Right atrium auricular region (tissue), 2 donors: Measurements from ENCODE around the gene TDRD7. TPM values are rescaled to one million over a fixed set of nuclear protein-coding genes. Genes with fewer than 3 reads are reported as not detected.

Experiments used
- DNase-seq: peaks from one replicate; pipeline ENCODE4 v3.0.0-alpha.2; 2019; ENCODE audit warnings: low spot score
- H3K27ac ChIP-seq, 2 donors: fragments of 200-600 bp; sonication (generic); 1 replicate in 1 of 2; 2 replicates in 1 of 2; pipeline ENCODE4 v1.5.1; 2016 to 2019
- H3K27me3 ChIP-seq, 2 donors: fragments of 200-600 bp; sonication (generic); one replicate each; pipeline versions ENCODE4 v1.5.1 to v1.6.0; 2017 to 2019
- H3K36me3 ChIP-seq: fragments of 200-600 bp; sonication (generic); one replicate; pipeline ENCODE4 v1.5.1; 2016
- H3K4me1 ChIP-seq, 2 donors: fragments of 200-600 bp; sonication (generic); one replicate each; pipeline versions ENCODE4 v1.5.1 to v1.6.0; 2017 to 2019
- H3K4me3 ChIP-seq, 2 donors: fragments of 200-600 bp; sonication (generic); 1 replicate in 1 of 2; 2 replicates in 1 of 2; pipeline ENCODE4 v1.5.1; 2017 to 2019; ENCODE audit warnings: mild to moderate bottlenecking in 1 of 2, moderate library complexity in 1 of 2
- H3K9me3 ChIP-seq, 2 donors: fragments of 200-600 bp; sonication (generic); one replicate each; pipeline ENCODE4 v1.5.1; 2019
- total RNA-seq, 2 donors: library from RNA; depleted of rRNA; stranded (reverse); fragments of >200 nt; gene quantifications; one replicate each; pipeline ENCODE4 v1.1.0, GENCODE V29; 2016
- TF ChIP-seq, protein P1 (sequence below), 2 donors: fragments of 200-600 bp; sonication (generic); IDR thresholded peaks; one replicate each; pipeline ENCODE4 v1.5.1; 2019; ENCODE audit warnings: antibody characterized with exemption in 2 of 2

Gene TDRD7
- total RNA-seq, 2 donors from 2014 or later = 6.5 to 7.2 TPM

DNA sequence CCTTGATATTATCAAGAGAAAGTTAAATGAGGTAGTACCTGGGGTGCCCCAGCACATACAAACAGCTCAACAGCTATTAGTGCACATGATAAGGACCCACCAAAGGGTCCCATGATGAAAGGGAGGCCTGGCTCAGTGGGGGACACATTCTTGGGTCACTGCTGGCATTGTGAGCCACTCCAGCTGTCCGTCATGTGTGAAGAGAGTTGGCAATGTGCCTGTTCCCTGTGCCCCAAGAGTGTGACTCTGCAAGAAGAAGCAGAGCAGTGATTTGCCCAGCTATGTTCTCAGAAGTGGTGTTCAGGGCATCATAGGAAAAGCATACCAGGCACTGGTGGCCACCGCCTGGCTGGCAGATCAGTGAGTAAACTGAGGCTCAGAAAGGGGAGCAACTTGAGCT, 37.1 kb upstream of the TDRD7 start:
- TF ChIP-seq, protein P1, sequence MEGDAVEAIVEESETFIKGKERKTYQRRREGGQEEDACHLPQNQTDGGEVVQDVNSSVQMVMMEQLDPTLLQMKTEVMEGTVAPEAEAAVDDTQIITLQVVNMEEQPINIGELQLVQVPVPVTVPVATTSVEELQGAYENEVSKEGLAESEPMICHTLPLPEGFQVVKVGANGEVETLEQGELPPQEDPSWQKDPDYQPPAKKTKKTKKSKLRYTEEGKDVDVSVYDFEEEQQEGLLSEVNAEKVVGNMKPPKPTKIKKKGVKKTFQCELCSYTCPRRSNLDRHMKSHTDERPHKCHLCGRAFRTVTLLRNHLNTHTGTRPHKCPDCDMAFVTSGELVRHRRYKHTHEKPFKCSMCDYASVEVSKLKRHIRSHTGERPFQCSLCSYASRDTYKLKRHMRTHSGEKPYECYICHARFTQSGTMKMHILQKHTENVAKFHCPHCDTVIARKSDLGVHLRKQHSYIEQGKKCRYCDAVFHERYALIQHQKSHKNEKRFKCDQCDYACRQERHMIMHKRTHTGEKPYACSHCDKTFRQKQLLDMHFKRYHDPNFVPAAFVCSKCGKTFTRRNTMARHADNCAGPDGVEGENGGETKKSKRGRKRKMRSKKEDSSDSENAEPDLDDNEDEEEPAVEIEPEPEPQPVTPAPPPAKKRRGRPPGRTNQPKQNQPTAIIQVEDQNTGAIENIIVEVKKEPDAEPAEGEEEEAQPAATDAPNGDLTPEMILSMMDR (IDR thresholded peaks at IDR 0.05) = no peak
- no peak overlapping the region for H3K4me3 ChIP-seq
- H3K9me3 ChIP-seq = no peaks in the 10 kb centered on the region
- no peaks in the 10 kb centered on the region for H3K4me1 ChIP-seq
- H3K36me3 ChIP-seq = peaks cover 9% of the 10 kb centered on the region
- no peaks in the 10 kb centered on the region for H3K27me3 ChIP-seq
- no peak for DNase-seq
- H3K27ac ChIP-seq = no peak overlapping the region

- Histone ChIP-seq H3K4me1 (no peaks in the 10 kb centered on the region), H3K27me3 (no peaks in the 10 kb centered on the region), H3K4me3 (no peak overlapping the region), H3K36me3 (no peaks in the 10 kb centered on the region), H3K9me3 (no peaks in the 10 kb centered on the region), H3K27ac (no peak overlapping the region)
- no peak for DNase-seq
- TF ChIP-seq, protein P1 (IDR thresholded peaks at IDR 0.05) = no peak
Observed at GRCh38 chr9:97376902-97377301, 35.0 kb upstream of the TDRD7 start.

DNA sequence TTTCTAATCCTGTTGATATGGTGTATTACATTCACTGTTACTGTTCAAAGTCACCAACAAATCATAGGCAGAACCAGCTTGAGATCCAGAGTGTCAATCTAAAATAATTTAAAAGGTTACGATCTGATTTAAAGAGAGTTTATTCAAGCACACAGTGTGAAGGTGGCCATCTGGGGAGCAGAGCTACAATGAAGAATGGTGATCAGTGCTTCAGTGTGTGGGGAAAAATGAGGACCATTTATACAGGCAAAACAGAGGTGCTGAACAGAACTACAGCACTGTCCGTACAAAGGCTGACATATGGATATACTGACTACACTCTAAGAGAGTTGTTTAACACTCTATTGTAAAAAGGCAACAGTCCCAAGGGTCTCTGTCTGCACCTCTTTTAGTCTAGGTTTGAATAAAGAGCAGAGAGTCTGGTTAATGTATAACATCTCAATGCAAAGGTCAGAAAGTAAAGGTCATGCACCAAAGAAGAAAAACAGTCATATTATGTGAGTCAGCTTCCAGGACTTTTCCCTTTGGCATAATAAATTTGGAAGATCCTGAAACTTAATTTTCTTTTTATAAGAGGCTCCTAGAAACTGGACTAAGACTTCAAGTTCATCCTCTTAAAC, 29.7 kb upstream of the TDRD7 start:
- peaks cover 0 to 3% of the 10 kb centered on the region in 2 donors for H3K4me1 ChIP-seq

DNA sequence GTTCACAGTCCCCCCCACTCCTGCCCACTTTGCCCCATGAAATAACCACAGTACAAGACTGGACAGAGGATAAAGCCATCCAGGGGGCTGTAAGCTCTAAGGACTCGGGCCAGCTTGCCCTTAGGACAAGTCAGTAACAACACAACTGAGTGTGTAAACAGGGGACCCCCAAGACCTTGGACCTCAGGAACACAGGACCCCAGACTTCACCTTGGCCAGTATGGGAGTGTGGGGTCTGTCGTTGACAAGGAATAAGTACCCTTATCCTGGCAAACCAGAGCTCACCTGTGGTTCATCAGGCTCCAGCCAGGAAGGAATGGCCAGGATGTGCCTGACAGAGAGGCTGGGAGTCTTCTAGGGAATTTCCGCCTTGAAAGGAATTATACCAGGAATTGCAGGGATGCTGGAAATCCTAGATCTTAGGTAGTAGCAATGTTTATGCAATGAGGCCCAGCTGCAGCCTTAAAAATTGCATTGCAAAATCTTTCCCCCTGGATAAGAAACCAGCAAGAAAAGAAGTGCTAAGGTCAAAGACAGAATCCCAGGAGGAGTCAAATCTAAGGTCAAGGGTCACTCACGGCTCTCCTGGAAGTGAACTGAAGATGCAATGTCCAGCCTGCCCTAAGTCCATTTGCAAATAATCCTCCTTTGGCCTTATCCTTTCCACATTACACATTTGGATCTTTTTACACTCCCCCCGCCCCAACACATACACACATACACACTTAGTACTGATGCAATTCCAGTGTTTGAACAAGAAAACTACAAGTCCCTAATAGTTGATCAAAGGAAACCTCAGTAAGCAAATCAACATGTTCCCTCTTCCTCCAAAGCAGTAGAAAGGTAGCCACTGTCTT, 27.3 kb upstream of the TDRD7 start:
- H3K36me3 ChIP-seq = no peaks in the 10 kb centered on the region
- no peaks in the 10 kb centered on the region for H3K27me3 ChIP-seq
- peaks cover 0 to 8% of the 10 kb centered on the region in 2 donors for H3K4me1 ChIP-seq
- no peak overlapping the region for H3K4me3 ChIP-seq
- TF ChIP-seq, protein P1 (IDR thresholded peaks at IDR 0.05) = no peak
- H3K9me3 ChIP-seq = no peaks in the 10 kb centered on the region
- DNase-seq = no peak
- no peak overlapping the region for H3K27ac ChIP-seq

More for the DNA sequence above, 29.7 kb upstream of the TDRD7 start:
- Histone ChIP-seq H3K36me3 (no peaks in the 10 kb centered on the region), H3K9me3 (no peaks in the 10 kb centered on the region), H3K4me3 (no peak overlapping the region), H3K27ac (no peak overlapping the region), H3K27me3 (no peaks in the 10 kb centered on the region)
- TF ChIP-seq, protein P1 (IDR thresholded peaks at IDR 0.05) = no peak
- no peak for DNase-seq

DNA sequence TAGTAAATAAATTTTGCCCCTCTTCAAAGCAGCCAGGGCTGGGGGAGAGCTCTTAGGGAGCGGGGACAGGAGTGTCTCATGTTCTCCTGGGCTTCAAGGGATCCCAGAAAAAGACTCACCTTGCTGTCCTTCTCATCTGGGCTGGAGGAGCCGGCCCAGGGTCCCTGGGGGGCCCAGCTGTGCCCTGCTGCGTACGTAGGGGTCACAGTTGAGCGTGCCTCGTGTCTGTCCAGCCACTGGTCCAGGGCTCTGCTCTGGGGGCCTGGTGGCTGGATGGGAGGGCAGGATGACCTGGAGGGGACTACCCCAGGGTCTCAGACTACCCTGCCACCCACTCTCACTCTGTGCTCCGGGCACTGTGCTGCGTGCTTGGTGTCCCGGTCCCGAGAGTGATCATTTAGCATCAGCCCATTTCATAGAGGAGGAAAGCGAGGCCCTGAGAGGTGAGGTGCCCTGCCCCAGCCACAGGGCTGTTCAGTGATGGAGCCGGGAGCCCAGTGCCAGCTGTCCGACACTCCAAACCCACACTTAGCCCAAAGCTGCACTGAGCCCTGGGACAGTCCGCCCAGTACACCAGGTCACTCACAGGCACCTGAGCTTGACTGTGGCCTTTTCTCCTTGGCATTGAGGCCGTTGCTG, 26.2 kb upstream of the TDRD7 start:
- DNase-seq = no peak
- Histone ChIP-seq H3K27me3 (no peaks in the 10 kb centered on the region), H3K4me1 (peaks cover 0 to 8% of the 10 kb centered on the region in 2 donors)

More for the DNA sequence above, 26.2 kb upstream of the TDRD7 start:
- TF ChIP-seq, protein P1 (IDR thresholded peaks at IDR 0.05) = no peak
- no peaks in the 10 kb centered on the region for H3K9me3 ChIP-seq
- no peak overlapping the region for H3K4me3 ChIP-seq
- no peak overlapping the region for H3K27ac ChIP-seq
- H3K36me3 ChIP-seq = no peaks in the 10 kb centered on the region
